GM18511 (cell line): Measurements from ENCODE around the gene UMAD1.
A peak's percentile ranks its signal among the peaks of the same experiment; 100 is the strongest.

Experiments
- ATAC-seq: cut with Tn5 transposase; IDR thresholded peaks from one replicate; pipeline ENCODE4 v1.9.1; 2021; ENCODE audit warnings: mild to moderate bottlenecking, moderate library complexity; ENCODE audit not compliant: unreplicated experiment

Gene UMAD1

DNA sequence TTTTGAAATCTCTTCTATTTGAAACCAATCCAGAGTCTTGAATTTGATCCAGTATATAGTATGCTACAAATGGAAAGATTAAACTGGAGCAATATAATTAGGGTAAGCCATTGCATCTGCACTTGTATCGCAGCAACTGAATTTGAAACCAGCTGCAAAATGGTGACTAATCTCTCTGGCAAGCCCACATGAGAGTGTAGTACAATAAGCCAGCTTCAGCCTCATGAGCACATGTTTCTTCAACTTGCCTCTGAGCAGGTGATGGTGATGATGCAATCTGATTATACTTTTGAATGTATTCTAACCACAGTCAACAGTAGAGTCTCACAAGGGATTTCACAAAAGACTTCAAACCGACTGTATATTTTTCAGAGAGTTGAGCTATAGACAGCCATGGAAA lies 78.7 kb downstream of the UMAD1 start:
- peak; percentile 94 for ATAC-seq

DNA sequence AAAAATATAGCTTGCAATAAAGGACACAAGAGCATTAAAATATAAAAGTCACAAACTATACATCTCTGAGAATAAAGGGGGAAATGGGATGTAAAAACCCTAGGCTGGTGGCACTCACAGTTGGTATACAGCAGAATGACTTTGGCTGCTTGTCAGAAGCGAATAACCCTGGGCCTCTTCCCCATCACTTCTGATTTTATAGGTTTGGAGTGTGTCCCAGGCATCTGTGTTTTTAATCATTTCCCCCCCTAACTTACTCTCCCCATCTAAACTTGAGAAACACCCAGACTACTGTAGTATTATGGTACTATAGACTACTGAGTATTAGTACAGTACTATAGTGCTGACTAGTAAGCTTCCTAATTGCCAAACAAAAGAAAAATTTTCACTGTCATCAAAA lies 79.6 kb downstream of the UMAD1 start:
- no peak for ATAC-seq

DNA sequence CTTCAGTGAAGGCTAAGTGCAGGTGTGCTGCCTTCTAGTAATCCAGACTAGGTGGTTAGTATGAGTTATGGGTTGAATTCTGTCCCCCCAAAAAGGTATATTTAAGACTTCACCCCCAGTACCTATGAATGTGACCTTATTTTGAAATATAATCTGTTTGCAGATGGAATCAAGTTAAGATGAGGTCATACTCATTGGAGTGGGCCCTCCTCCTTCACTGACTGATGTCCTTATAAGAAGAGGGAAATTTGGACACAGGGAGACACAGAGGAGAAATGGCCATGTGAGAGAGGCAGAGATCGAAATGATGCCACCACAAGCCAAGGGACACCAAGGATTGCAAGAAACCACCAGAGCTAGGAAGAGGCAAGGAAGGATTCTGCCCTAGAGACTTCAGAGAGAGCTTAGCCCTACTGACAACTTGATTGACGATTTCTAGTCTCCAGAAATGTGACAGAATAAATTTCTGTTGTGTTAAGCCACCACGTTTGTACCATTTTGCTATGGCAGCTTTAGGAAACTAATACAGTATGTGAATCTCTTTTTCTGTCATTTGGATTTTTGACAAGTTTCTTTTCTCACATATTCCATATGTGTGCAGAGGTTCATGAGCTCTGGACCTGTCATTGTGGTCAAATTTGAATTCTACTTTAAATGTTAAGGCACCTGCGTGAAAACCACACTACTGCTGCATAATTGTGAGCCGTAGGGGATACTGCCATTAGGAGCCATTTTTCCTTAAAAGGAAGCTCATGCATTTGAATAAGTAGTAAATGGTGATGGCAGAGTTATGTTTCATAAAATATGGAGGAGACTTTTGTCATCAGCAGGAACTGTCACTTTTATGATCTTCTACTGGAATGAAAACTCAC lies 80.4 kb downstream of the UMAD1 start:
- ATAC-seq: peak; percentile 47

DNA sequence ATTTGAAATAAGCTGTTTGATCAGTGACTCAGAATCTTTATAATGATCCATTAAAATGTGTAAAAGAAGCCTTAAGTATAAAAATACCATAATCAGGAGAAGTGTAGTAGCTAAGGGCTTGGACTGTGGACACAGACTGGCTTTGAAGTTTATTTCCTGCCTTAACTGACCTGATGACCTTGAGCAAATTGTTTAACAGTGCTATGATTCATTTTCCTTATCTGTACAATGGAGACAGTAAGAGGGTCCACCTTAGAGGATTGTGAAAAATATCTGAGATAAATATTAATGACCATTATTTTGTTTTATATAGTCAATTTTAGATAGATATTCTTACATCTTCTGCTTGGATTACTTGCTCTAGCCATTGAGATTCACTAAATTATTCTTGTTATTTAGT lies 91.2 kb downstream of the UMAD1 start:
- ATAC-seq: no peak

DNA sequence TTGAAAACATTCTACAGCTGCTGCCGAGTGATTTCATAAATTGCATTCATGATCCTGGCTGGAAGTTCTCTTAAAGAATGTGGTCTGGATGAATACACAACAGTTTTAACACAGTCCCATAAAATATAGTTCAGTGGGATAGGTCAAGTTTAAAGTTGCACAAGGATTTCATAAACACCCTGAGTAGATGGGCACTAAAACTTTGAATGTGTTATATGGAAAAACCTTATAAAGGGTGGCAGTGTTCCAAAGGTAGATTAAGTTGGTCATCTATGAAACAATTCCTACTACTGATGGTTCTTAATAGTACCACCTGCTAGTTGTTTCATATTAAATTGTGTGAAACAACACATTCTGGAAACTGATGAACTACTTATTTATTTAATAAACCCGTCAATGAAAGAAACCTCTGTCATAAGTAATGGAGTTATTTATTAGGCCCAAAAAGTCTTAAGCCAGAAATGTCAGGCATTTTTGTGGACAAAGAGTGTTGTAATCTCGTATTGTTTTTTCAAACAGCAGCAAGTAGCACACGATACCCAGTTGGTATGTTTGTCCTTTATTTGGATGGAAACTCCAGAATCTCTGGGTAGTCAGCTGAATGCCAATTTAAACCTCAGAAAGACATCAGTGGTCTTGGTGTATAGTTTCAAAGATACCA lies 92.2 kb downstream of the UMAD1 start:
- ATAC-seq: no peak

DNA sequence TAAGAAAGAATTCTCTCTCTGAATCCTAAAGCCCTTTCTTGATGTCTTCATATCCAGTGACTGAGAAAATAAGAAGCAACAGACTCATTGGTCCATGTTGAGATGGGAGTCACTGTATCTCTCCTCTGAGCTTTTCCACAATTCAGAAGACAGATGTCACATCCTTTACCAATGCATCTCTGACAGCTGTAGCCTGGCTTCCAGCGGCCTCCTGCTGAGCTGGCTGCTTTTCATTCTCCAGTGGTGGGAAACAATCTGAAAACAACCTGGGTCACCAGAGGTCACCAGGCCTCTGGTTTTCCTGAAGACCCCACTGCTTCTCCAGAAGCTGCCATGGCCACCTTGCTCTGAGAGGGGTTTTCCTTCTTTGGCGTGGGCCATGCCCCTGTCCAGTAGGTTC lies 96.1 kb downstream of the UMAD1 start:
- no peak for ATAC-seq

DNA sequence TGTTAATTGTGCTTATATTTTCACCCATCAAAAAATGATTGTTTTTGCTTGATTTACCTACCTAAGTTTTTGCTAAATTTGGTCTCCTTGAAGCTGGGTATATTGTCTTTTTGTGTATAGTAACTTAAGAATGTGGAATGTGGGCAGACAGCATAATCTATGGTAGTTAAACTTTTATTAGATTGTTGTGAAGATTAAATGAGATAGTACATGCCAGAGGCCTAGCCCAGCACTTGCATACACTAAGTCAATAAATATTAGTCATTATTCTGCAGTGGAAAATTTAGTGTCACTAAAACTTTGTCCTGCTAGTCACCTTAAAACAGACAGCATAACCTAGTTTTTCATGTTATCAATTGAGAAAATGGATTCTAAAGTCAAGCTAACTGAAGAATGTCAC lies 97.1 kb downstream of the UMAD1 start:
- no peak for ATAC-seq

DNA sequence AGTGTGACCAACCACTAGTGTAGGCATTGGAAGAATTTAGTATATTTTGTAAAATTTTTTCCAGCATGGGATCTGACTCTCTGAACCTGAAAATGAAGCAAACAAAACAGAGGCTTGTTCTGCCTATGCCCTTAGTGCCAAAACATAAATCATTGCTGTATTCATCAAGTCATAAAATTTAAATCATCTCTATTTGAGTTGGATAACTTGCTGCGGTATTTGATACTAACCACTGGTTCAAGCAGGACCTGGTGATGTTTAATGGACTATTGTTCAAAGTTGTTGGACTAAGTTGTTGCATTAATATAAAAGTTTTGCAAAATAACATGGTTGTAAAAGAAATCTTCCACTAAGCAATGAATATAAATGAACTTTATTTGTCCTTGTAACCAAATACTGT lies 97.6 kb downstream of the UMAD1 start:
- ATAC-seq: no peak

DNA sequence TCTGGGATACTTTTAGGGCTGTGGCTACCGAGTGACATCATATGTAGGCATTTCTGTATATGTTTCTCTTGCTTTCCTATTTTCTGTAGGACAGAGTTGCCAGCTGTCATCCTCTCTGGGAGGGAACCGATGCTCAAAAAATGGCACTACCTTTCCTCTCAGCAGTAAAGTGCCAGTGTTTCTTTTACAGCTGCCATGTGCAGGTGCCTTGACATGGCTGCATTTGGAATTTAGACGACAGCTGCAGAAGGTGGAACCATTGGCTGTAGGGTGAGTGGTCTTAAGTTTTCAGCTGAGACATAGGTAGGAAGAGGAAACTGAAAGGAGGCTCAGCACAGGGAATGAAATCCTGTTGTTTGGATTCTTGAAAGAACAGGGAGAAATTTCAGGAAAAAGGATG lies 98.1 kb downstream of the UMAD1 start:
- no peak for ATAC-seq

DNA sequence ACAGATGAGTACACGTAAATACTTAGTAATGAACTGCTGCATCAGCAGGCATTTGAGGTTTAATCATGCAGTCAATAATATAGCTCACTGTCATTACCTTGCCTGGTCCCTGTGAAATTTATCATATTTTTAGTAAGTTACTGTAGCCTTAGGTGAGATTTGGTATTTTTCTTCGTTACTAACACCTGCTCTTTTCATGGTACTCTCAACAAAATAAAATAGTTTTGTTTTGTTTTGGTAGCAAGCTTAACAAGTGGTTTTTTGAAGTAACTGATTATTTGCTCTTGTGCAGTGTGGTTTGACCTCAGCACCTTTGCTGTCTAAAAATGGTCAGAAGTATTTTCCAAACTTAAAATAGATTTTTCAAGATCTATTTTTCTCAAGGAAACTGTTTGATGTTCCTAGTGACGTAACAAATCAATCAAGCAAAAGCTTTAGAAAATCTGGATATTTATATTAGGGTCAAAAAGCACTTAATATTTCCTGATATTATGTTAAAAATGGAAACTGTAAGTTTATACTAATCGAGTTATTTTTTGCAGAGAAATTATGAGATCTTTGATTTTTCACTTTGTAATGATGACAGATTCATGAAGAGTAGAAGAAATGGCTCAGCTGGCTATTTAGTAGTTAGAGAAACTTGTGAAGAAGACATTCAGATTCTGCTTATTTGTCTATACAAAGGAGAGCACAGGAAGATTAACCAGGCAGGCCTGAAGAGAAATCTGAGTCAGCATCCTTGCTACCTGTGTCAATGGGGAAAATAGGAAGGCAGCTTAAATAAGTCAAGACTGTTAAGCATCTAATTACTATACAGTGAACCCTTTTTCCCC lies 98.9 kb downstream of the UMAD1 start:
- no peak for ATAC-seq

DNA sequence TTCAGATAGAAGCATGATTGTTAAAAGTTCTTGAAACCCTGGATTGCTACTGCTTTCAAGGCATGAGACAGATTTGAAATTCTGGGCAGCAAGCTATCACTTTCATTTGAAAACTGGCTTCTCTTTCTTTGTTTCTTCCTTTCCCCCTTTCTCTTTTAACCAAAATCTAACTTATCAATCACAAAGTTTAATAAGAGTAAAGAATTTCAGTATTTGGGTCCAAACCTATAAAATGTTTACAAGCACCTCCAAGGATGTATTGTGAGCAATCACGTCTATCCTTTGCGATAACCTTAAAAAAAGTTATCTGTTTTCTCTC lies 99.4 kb downstream of the UMAD1 start:
- ATAC-seq: no peak

DNA sequence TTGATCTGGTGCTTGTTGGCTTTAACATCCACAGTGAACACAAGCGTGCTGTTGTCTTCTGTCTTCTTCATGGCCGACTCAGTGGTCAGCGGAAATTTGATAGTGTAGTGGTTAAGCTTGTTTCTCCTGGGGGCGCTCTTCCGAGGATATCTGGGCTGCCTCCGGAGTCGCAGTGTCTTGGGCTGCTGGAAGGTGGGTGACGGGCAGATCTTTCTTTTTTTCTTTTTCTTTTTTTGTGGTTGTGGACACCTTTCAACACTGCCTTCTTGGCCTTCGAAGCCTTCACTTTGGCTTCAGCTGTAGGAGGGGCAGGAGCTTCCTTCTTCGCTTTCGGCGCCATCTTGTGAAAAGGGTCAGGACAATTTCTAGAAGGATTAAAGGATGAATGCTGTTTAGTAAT lies 101.7 kb downstream of the UMAD1 start:
- no peak for ATAC-seq

DNA sequence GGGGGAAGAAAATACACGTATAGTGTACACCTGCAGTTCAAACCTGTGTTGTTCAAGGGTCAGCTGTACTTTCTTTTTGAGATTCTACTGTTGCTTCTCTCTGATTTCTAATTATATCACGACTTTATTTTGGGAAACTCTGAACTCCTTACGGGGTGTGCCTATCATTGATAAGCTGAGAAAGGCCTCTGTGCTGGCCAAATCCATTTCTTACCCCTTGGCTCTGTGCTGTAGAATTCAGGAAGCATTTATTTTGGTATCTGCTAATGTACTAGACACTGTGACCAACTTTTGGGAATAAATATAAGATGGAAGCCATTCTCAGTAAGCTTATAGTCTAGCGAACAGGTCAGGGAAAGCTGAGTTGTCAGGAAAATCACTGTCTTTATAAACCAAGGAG lies 104.7 kb downstream of the UMAD1 start:
- ATAC-seq: no peak

DNA sequence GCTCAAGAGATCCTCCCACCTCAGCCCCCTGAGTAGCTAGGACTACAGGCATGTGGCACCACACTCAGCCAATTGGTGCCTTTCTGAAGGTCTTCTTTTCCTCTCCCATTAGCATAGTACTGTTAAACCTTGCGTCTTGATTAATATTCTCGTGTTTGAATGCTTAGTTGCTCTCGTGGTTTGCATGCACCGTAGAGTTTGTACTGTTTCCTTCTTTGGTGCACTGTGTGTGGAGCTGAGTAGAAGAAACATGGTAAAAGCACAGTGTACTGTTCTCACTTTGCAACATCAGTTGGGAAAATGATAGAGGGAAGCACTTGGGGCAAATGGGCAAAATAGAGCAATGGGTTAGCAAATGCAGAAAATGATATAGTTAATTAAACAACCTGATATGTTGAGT lies 105.4 kb downstream of the UMAD1 start:
- no peak for ATAC-seq

DNA sequence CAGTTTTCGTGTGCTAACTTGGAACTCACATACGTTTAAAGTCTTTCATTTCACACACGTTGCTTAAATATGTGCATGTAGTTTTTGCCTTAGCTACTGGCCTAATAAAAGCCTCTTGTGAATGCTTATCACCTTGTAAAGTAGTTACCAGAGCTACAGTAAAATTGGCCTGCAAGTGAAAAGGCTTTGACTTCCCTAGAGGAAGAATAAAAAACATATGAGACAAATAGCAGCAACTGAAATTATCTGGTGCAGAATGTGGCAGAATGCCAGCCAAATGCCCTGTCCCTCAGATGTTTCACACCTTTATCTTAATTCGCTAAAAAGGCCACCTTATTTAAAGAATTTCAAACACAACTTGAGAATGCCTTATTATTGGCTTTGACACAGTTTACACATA lies 105.9 kb downstream of the UMAD1 start:
- no peak for ATAC-seq

DNA sequence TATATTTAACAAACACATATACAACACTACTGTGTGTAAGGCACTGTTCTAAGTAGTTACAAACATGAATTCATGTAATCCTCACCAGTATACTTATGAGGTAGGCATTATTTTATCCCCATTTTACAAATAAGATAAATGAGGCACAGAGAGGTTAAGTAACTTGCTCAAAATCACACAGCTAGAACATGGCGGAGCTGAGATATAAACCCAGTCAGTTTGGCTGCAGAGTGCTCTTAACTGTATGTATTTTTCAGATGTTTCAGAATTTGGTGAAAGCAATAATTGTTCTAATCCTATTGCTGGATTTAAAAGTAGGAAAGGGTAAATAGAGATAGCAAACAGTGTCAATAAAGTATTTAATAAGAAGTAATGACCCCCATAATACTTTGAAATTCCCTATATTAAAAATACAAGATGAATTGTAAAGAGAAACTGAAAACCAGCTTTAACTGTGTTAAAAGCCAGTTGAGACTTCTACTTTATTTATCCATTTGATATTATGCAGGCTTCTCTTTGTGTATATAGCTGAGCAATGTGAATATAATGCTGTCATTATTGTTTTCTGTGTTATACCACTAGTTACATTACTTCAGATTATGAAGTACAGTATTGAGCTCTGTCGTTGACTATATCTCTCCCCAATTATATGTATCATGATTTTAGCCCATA lies 110.2 kb downstream of the UMAD1 start:
- ATAC-seq: no peak

DNA sequence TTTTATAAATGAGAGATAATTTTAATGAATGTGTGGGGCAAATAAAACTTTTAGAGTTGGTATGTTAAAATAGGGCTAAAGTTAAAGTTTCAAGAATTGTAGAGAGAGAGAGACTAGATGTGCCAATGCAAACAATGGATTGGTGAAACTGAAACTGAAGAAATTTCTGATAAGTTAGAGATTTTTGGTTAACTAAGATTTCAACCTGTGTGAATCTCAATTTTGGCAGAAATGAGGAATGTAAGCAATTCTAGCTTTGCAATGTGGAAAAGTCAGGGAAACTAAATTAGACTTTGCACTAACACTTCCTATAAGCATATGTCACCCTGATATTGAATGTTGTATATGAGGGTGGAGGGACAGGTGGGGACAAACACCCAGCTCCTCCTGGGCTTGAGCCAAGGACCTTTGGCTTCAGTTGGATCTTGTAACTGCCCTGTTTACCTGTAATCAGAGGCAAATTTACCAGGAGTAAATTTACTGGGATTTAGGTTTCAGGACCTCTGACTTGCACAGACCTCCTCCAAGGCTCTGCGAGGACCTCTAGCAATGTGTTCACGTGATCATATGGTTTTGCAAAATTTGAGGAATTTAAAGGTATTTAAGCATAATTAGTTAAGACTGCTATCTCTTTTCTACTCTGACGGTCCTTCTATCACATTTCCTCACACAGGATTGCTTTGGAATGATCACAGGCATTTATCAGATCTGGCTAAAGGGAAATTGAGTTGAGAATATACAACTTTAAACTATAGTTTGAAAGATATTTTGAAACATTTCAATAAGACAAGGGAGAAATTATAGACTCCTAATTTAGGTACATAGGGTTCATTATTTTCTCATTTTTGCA lies 110.9 kb downstream of the UMAD1 start:
- no peak for ATAC-seq

DNA sequence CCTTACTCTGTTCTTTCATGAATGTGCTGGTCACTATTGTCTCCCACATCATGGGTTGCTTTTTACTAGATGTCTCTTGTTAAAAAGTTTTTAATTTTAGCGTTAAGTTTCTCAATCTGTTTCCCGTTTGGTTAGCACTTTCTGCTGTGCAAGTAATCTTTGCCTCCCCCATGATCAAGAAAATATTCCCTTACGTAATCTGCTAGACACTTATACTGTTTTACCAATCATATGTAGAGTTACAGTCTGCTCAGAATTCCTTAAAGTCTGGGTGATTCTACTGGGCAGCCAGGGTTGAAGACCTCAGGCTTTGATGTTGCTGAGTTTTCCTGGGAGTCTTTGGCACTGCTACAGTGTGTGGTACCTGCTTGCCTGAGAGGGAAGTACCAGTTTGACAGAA lies 116.0 kb downstream of the UMAD1 start:
- no peak for ATAC-seq

DNA sequence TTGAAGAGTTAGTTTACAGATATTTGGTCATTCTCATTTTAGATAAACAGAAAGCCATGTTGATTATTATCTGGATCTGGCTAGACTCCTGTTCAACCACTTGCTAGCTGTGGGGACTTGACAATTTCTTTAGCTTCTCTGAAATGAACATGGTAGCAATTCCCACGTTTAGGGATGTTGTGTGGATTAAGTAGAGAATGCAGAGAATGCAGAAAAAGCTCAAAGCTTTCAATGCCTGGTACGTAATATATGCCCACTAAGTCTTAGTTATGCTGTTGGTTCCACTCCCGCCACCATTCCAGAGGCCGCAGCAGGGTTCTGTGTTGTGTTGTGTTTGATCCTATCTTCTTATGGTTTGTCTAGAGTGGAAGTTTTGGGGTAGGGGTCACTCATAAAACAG lies 117.0 kb downstream of the UMAD1 start:
- no peak for ATAC-seq

DNA sequence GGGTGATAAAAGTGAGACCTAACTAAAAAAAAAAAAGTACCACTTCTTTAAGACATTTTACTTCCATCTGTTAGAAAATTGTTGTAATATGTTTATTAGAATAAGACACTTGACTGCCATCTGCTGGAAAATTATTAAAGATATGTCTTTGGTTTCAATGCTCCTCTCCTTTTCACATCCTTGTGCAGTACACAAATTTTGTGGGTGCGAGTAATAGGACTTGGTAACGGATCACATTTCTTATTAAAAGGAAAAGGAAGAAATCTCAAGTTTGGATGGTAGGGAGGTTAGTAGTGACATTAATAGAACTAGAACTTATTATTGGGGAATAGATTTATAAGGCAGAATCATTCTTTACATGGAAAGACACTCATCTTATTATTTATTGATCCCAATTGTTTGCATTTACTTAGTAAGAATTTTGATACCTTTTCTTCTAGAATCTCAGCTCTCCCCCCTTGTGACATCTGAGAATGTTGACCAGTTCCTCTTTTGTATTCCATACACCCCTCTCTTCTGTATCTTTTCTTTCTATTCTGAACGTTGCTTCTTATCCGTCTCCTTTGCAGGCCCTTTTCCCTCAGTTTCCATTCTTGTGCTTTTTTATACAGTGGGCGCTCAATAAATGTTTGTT lies 120.9 kb downstream of the UMAD1 start:
- peak; percentile 41 for ATAC-seq
